Activated T-cell treated with anti-CD3 and anti-CD28 coated beads, Interleukin-2, amount 50 U/mL, for 1 hour (primary cell): ENCODE data around the gene TUSC2.
A peak's percentile ranks its signal among the peaks of the same experiment; 100 is the strongest.
"Not testable (repeated sequence)": the region's sequence is repeated elsewhere in the genome, so short reads cannot be mapped to it uniquely, and the experiment has no call there.

Source experiments
- DNase-seq: peaks from one replicate; pipeline ENCODE4 v3.0.0-alpha.2; 2020

The TUSC2 gene

GRCh38 chr3:50293079-50293801 lies 34.8 kb downstream of the TUSC2 start:
- DNase-seq, result no peak

GRCh38 chr3:50292159-50293078 lies 35.6 kb downstream of the TUSC2 start, which contains the start of gene IFRD2:
Gene IFRD2 (minus strand): TSS chr3:50292429. CDS start chr3:50292274, 155 bp downstream.
- DNase-seq, result peak; percentile 92

GRCh38 chr3:50290161-50290641 lies 37.8 kb downstream of the TUSC2 start:
- DNase-seq, result no peak

GRCh38 chr3:50289130-50289529 lies 38.9 kb downstream of the TUSC2 start:
- DNase-seq, result no peak

- DNase-seq, result no peak
These were observed 39.5 kb downstream of the TUSC2 start for GRCh38 chr3:50288387-50289007.

GRCh38 chr3:50287262-50287661 lies 40.8 kb downstream of the TUSC2 start:
- no peak for DNase-seq

GRCh38 chr3:50286322-50287227 lies 41.4 kb downstream of the TUSC2 start:
- no peak for DNase-seq

GRCh38 chr3:50284121-50284520 lies 43.9 kb downstream of the TUSC2 start:
- not testable (repeated sequence) for DNase-seq

GRCh38 chr3:50279255-50280016 lies 48.6 kb downstream of the TUSC2 start:
- DNase-seq, result no peak

- no peak for DNase-seq
These were observed 49.2 kb downstream of the TUSC2 start, which contains the start of gene LSMEM2 for GRCh38 chr3:50278880-50279224. Gene LSMEM2 (plus strand): TSS chr3:50279087. CDS start chr3:50279114, 27 bp downstream.

- DNase-seq, result no peak
These were observed 49.7 kb downstream of the TUSC2 start for GRCh38 chr3:50278123-50278879.

GRCh38 chr3:50276762-50277101 lies 51.3 kb downstream of the TUSC2 start:
- DNase-seq, result no peak

- peak; percentile 41 for DNase-seq
These were observed 51.8 kb downstream of the TUSC2 start for GRCh38 chr3:50275996-50276761.

- no peak for DNase-seq
These were observed 52.7 kb downstream of the TUSC2 start for GRCh38 chr3:50275141-50275995.
